H9 (cell line): Measurements from ENCODE around the gene PROX1. TPM values are rescaled to one million over a fixed set of nuclear protein-coding genes. Genes with fewer than 3 reads are reported as not detected.

Experiments
- DNase-seq: peaks from one replicate; pipeline ENCODE4 v3.0.0-alpha.2; 2017
- H2AFZ ChIP-seq: one replicate; pipeline ENCODE4 v1.6.1; 2013; ENCODE audit warnings: mild to moderate bottlenecking, low read length, control low read depth, moderate library complexity
- H2AK5ac ChIP-seq: 2 replicates; pipeline ENCODE4 v1.6.1; 2013; ENCODE audit warnings: low read length, control low read depth, mixed read lengths; ENCODE audit not compliant: insufficient read length
- H2BK120ac ChIP-seq: one replicate; pipeline ENCODE4 v1.6.1; 2013; ENCODE audit warnings: low read depth, mild to moderate bottlenecking, low read length, control low read depth, inconsistent platforms; ENCODE audit not compliant: poor library complexity, severe bottlenecking
- H2BK12ac ChIP-seq: 2 replicates; pipeline ENCODE4 v1.6.1; 2013; ENCODE audit warnings: low read length, control low read depth, mixed read lengths, low read depth; ENCODE audit not compliant: insufficient read length
- H2BK15ac ChIP-seq: 2 replicates; pipeline ENCODE4 v1.6.1; 2013; ENCODE audit warnings: low read depth, low read length, control low read depth
- H2BK20ac ChIP-seq: one replicate; pipeline ENCODE4 v1.6.1; 2013; ENCODE audit warnings: low read depth, mild to moderate bottlenecking, low read length, control low read depth, inconsistent platforms; ENCODE audit not compliant: poor library complexity, severe bottlenecking
- H2BK5ac ChIP-seq: 2 replicates; pipeline ENCODE4 v1.6.1; 2013; ENCODE audit warnings: low read length, control low read depth, mixed read lengths; ENCODE audit not compliant: insufficient read length
- H3K14ac ChIP-seq: 2 replicates; pipeline ENCODE4 v1.6.1; 2013; ENCODE audit warnings: low read length, control low read depth; ENCODE audit not compliant: insufficient read depth
- H3K18ac ChIP-seq: 2 replicates; pipeline ENCODE4 v1.6.1; 2013; ENCODE audit warnings: low read depth, mild to moderate bottlenecking, mixed read lengths, low read length, control low read depth; ENCODE audit not compliant: insufficient read length
- H3K23ac ChIP-seq: 2 replicates; pipeline ENCODE4 v1.6.1; 2013; ENCODE audit warnings: low read length, control low read depth, mixed read lengths, low read depth; ENCODE audit not compliant: insufficient read length
- H3K23me2 ChIP-seq: 2 replicates; pipeline ENCODE4 v1.6.1; 2013; ENCODE audit warnings: low read depth, mild to moderate bottlenecking, mixed read lengths, low read length, control low read depth; ENCODE audit not compliant: insufficient read length, poor library complexity, severe bottlenecking
- H3K27ac ChIP-seq: 2 replicates; pipeline ENCODE4 v1.5.1; 2013; ENCODE audit warnings: low read length, control low read depth, mixed read lengths, low read depth; ENCODE audit not compliant: insufficient read length
- H3K27me3 ChIP-seq: 2 replicates; pipeline ENCODE4 v1.6.1; 2013; ENCODE audit warnings: low read length, control low read depth, inconsistent platforms; ENCODE audit not compliant: insufficient read depth
- H3K4ac ChIP-seq: 2 replicates; pipeline ENCODE4 v1.6.1; 2013; ENCODE audit warnings: low read depth, mild to moderate bottlenecking, control low read depth, inconsistent platforms, low read length, moderate library complexity
- H3K4me1 ChIP-seq: 2 replicates; pipeline ENCODE4 v1.6.1; 2013; ENCODE audit warnings: low read length, control low read depth, inconsistent platforms; ENCODE audit not compliant: insufficient read depth
- H3K4me2 ChIP-seq: 2 replicates; pipeline ENCODE4 v1.6.1; 2013; ENCODE audit warnings: low read length, control low read depth, mixed read lengths; ENCODE audit not compliant: insufficient read length, insufficient read depth
- H3K56ac ChIP-seq: 2 replicates; pipeline ENCODE4 v1.6.1; 2013; ENCODE audit warnings: low read depth, mild to moderate bottlenecking, mixed read lengths, low read length, control low read depth; ENCODE audit not compliant: insufficient read length
- H3K79me1 ChIP-seq: 2 replicates; pipeline ENCODE4 v1.6.1; 2013; ENCODE audit warnings: low read depth, mild to moderate bottlenecking, moderate library complexity, low read length, control low read depth, inconsistent platforms; ENCODE audit not compliant: insufficient read depth, poor library complexity, severe bottlenecking
- H3K79me2 ChIP-seq: 2 replicates; pipeline ENCODE4 v1.6.1; 2013; ENCODE audit warnings: low read length, control low read depth, inconsistent platforms; ENCODE audit not compliant: insufficient read depth
- H3K9ac ChIP-seq: 2 replicates; pipeline ENCODE4 v1.6.1; 2013; ENCODE audit warnings: low read length, control low read depth, mixed read lengths; ENCODE audit not compliant: insufficient read length; ENCODE audit errors: extremely low read depth
- H3K9me3 ChIP-seq: one replicate; pipeline ENCODE4 v1.6.1; 2013; ENCODE audit warnings: low read depth, low read length, inconsistent platforms; ENCODE audit not compliant: control insufficient read depth
- H3T11ph ChIP-seq: one replicate; pipeline ENCODE4 v1.6.1; 2013; ENCODE audit warnings: mild to moderate bottlenecking, low read length, control low read depth, inconsistent platforms
- H4K20me1 ChIP-seq: one replicate; pipeline ENCODE4 v1.6.1; 2013; ENCODE audit not compliant: control insufficient read depth, insufficient read length, insufficient read depth
- H4K5ac ChIP-seq: 2 replicates; pipeline ENCODE4 v1.6.1; 2013; ENCODE audit warnings: low read depth, mild to moderate bottlenecking, mixed read lengths, low read length, control low read depth; ENCODE audit not compliant: insufficient read length
- H4K8ac ChIP-seq: replicated peaks from 2 replicates; pipeline ENCODE4 v1.6.1; 2013; ENCODE audit warnings: low read length, control low read depth, mixed read lengths, low read depth; ENCODE audit not compliant: insufficient read length
- H4K91ac ChIP-seq: 2 replicates; pipeline ENCODE4 v1.6.1; 2013; ENCODE audit warnings: low read depth, mild to moderate bottlenecking, moderate library complexity, mixed read lengths, low read length, control low read depth; ENCODE audit not compliant: insufficient read length
- H3K27ac Mint-ChIP-seq, 3 experiments: 2 replicates in 2 of 3; 3 replicates in 1 of 3; pipeline ENCODE4 v1.8.0; 2020 to 2021; ENCODE audit warnings: mixed read lengths in 3 of 3, mild to moderate bottlenecking in 1 of 3, moderate library complexity in 1 of 3
- H3K27me3 Mint-ChIP-seq: 2 replicates; pipeline ENCODE4 v1.8.0; 2021; ENCODE audit warnings: low read depth, mild to moderate bottlenecking, moderate library complexity, mixed read lengths
- H3K36me3 Mint-ChIP-seq, 3 experiments: 2 replicates in 2 of 3; 3 replicates in 1 of 3; pipeline ENCODE4 v1.8.0; 2020 to 2021; ENCODE audit warnings: low read depth in 3 of 3, mixed read lengths in 3 of 3; ENCODE audit not compliant: insufficient read depth in 1 of 3
- H3K4me1 Mint-ChIP-seq, 2 experiments: 2 replicates each; pipeline ENCODE4 v1.8.0; 2020; ENCODE audit warnings: mixed read lengths in 2 of 2
- H3K4me3 Mint-ChIP-seq, 2 experiments: 2 replicates in 1 of 2; 3 replicates in 1 of 2; pipeline ENCODE4 v1.8.0; 2020 to 2021; ENCODE audit warnings: mild to moderate bottlenecking in 2 of 2, mixed read lengths in 2 of 2, moderate library complexity in 1 of 2
- H3K9me3 Mint-ChIP-seq, 2 experiments: 2 replicates in 1 of 2; 3 replicates in 1 of 2; pipeline ENCODE4 v1.8.0; 2020; ENCODE audit warnings: mild to moderate bottlenecking in 2 of 2, mixed read lengths in 2 of 2, moderate library complexity in 1 of 2
- CTCF ChIP-seq: fragments of 200-600 bp; sonication (generic); conservative IDR thresholded peaks from 3 replicates; pipeline ENCODE4 v1.8.0; 2021; ENCODE audit warnings: antibody characterized with exemption, mild to moderate bottlenecking
- WGBS: extraction: QIAGEN DNeasy Blood & Tissue Kit; methylation state at CpG from one replicate; pipeline ENCODE4 v1.1.7; 2013; ENCODE audit warnings: missing lambda C conversion rate, low lambda C conversion rate, mixed read lengths; ENCODE audit not compliant: insufficient read length; ENCODE audit errors: extremely low coverage; 5-methylcytosine and 5-hydroxymethylcytosine counted together
- total RNA-seq: library from RNA; stranded (reverse); gene quantifications from 2 replicates; pipeline ENCODE4 v1.2.1, GENCODE V29; 2021

Gene PROX1
- total RNA-seq, 1 experiment from 2014 or later, result 0.72 TPM

GRCh38 chr1:214002472-214002871, 14.7 kb downstream of the PROX1 start:
- no peaks in the 10 kb centered on the region; a peak in 1 of 7 replicates for H3K36me3 Mint-ChIP-seq
- Histone ChIP-seq H3K27ac (no peak overlapping the region), H2BK120ac (no peak overlapping the region), H2AFZ (no peak overlapping the region), H3K14ac (no peak overlapping the region), H3K79me1 (no peaks in the 10 kb centered on the region), H3K56ac (no peak overlapping the region), H4K8ac (no peak overlapping the region), H3K4me1 (no peaks in the 10 kb centered on the region), H3K79me2 (no peaks in the 10 kb centered on the region), H3K9me3 (no peaks in the 10 kb centered on the region), H2BK12ac (no peak overlapping the region), H3K9ac (no peak overlapping the region), H3T11ph (no peak overlapping the region), H2BK15ac (no peak overlapping the region), H3K4me2 (no peak overlapping the region), H3K18ac (no peak overlapping the region), H2BK20ac (no peak overlapping the region), H4K5ac (no peak overlapping the region), H3K23ac (no peak overlapping the region), H4K91ac (no peak overlapping the region), H3K4ac (no peak overlapping the region), H3K27me3 (no peaks in the 10 kb centered on the region), H2AK5ac (no peak overlapping the region), H3K23me2 (no peaks in the 10 kb centered on the region), H2BK5ac (no peak overlapping the region), H4K20me1 (no peaks in the 10 kb centered on the region)
- H3K27ac Mint-ChIP-seq, result no peak overlapping the region
- no peak overlapping the region for H3K4me3 Mint-ChIP-seq
- H3K4me1 Mint-ChIP-seq, result peaks cover 7 to 12% of the 10 kb centered on the region in 2 experiments
- DNase-seq, result no peak
- H3K9me3 Mint-ChIP-seq, result no peaks in the 10 kb centered on the region
- WGBS, result no CpG with 5 or more reads among the region's 3 CpGs
- no peak for TF ChIP-seq CTCF
- H3K27me3 Mint-ChIP-seq, result no peaks in the 10 kb centered on the region; the same call in 1 of the 2 replicates
